Stomach (tissue), 4 donors: ENCODE results near the gene DCC.

Source experiments
- CTCF ChIP-seq, 7 experiments: fragments of 450-650 bp in 4 of 7; fragments of 200-600 bp in 3 of 7; sonication (generic) in 3 of 7; IDR thresholded peaks; one replicate each; pipeline ENCODE4 v1.5.1; 2016 to 2019; ENCODE audit warnings: antibody characterized with exemption in 7 of 7, control low read depth in 2 of 7, mild to moderate bottlenecking in 1 of 7
- EP300 ChIP-seq: sonication (generic); formaldehyde crosslinking; IDR thresholded peaks from one replicate; pipeline ENCODE4 v1.6.1; 2017; ENCODE audit warnings: antibody characterized with exemption
- POLR2A ChIP-seq, 4 donors: fragments of 450-650 bp; IDR thresholded peaks; one replicate each; pipeline ENCODE4 v1.6.1; 2016; ENCODE audit warnings: antibody characterized with exemption in 4 of 4, control low read depth in 2 of 4, mild to moderate bottlenecking in 1 of 4, moderate library complexity in 1 of 4

- no peak for TF ChIP-seq CTCF (IDR thresholded peaks at IDR 0.05)
- TF ChIP-seq POLR2A (IDR thresholded peaks at IDR 0.05) = no peak
- no peak for TF ChIP-seq EP300
These were observed 596.9 kb downstream of the DCC start for GRCh38 chr18:52936931-52937330.
